ENCODE results near the gene SLC35A2.
A peak's percentile ranks its signal among the peaks of the same experiment; 100 is the strongest.

The SLC35A2 gene

DNA sequence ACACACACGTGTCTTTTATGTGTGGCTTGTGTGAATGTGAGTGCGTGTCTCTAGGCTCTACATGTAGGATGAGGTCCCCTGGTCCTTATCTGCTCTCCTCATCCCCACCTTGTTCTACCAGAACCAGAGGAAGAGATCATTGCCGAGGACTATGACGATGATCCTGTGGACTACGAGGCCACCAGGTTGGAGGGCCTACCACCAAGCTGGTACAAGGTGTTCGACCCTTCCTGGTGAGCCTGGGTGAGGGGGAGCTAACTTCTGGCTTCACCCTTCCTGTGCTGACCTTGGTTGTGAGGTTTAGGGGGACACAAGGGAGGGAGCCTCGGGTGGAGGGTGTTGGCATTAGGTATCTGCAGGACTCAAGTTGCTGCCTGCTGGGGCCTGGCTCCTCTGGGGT, 10.4 kb downstream of the SLC35A2 start:
- TF ChIP-seq, protein P1, sequence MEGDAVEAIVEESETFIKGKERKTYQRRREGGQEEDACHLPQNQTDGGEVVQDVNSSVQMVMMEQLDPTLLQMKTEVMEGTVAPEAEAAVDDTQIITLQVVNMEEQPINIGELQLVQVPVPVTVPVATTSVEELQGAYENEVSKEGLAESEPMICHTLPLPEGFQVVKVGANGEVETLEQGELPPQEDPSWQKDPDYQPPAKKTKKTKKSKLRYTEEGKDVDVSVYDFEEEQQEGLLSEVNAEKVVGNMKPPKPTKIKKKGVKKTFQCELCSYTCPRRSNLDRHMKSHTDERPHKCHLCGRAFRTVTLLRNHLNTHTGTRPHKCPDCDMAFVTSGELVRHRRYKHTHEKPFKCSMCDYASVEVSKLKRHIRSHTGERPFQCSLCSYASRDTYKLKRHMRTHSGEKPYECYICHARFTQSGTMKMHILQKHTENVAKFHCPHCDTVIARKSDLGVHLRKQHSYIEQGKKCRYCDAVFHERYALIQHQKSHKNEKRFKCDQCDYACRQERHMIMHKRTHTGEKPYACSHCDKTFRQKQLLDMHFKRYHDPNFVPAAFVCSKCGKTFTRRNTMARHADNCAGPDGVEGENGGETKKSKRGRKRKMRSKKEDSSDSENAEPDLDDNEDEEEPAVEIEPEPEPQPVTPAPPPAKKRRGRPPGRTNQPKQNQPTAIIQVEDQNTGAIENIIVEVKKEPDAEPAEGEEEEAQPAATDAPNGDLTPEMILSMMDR (IDR thresholded peaks at IDR 0.05; ENCODE audit: low read depth, low read length): no peak
- no peak overlapping the region for H3K4me3 ChIP-seq (ENCODE audit: low read depth, low read length)

DNA sequence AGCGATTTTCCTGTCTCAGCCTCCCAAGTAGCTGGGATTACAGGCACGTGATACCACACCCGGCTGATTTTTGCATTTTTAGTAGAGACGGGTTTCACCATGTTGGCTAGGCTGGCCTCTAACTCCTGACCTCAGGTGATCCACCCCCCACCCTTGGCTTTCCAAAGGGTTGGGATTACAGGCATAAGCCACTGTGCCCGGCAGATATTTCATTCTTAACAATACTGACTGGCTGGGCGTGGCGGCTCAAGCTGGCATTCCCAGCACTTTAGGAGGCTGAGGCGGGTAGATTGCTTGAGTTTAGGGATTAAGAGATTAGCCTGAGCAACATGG, 12.4 kb downstream of the SLC35A2 start:
- no peak overlapping the region for H3K4me3 ChIP-seq (ENCODE audit: low read depth, low read length)
- TF ChIP-seq, protein P1 (IDR thresholded peaks at IDR 0.05; ENCODE audit: low read depth, low read length): no peak

DNA sequence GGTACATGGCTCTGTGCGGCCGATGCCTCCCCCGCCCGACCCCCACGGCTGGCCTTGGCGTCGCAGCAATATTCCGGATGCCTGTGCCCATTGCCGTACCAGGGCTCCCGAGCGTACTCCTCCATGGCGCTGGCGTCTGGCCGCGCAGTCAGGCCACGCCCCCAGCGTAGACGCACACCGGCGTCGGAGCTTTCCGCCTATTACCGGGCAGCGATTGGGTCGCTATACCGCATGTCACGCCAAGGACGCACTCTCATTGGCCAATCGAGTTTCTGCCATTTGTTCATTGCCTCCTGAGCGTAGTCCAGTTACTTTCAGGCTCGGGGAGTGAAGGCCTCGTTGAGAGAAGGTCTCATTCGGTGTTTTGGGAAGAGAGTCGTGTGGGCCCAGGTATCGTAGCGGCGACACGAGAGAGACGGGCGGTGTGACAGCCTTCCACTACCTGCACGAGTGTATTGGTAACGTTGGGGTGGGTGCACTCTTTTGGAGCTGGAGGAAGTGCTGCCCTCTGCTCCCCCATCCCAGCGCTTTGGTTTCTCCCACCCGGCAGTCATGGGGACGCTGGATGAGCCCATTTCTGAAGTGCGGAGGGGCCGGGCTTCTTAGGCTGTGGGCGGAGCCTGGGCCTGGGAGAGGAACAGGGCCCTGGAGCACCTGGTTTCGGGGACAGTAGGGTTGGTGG, 13.7 kb downstream of the SLC35A2 start, which contains the start of the genes PQBP1 and TIMM17B:
TSS of gene PQBP1 (plus strand) at position 306 of the 682 bp plus-strand sequence. CDS start 580 bp downstream, outside the sequence.
TSS of gene TIMM17B (minus strand) at position 144 of the 682 bp plus-strand sequence. CDS start at position 125, 19 bp downstream.
- peak within 1 kb of the TSS; percentile 77 for H3K4me3 ChIP-seq (ENCODE audit: low read depth, low read length)
- TF ChIP-seq, protein P1 (IDR thresholded peaks at IDR 0.05; ENCODE audit: low read depth, low read length): no peak

DNA sequence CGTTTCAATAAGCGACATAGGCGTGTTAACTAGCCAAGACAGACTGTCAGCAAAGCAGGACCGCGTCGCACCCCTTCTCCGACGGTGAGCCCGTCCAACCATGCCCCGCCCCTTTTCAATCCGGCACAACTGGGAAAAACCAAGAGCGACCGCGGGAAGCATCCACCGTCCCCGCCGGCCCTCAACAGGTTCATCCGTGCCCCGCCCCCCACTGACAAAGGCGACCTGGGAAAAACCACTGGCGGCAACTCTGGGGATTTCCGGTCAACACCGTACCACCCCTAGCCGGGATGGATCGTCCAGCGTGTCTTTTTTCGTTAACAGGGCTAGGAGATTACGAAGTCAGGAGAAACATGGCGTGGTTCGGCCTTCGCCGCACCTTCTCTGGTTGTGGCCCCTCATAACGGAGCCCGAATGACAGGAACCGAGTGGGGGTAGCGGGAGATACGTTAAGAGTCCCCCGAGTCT, 14.3 kb downstream of the SLC35A2 start:
- peak overlapping the region; percentile 77 for H3K4me3 ChIP-seq (ENCODE audit: low read depth, low read length)
- TF ChIP-seq, protein P1 (IDR thresholded peaks at IDR 0.05; ENCODE audit: low read depth, low read length): no peak

DNA sequence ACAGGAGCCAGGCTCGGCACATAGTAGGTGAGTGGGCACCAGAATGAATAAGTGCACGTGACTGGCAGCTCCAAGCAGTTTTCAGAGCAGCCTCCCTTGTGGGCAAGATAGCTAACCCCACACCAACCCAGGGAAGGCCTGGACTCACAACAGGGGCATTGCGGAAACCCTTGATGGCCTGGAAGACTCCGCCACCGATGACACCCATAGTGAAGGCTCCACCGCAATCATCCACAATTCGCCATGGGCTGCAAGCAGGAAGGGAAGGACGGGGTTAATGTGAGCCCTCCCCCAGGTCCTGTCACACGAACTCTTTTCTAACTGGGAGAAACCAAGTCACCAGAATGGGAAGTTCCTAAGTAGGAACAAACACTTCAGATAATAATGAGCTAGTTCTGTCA, 14.8 kb downstream of the SLC35A2 start:
- H3K4me3 ChIP-seq (ENCODE audit: low read depth, low read length): peak overlapping the region; percentile 77
- TF ChIP-seq, protein P1 (IDR thresholded peaks at IDR 0.05; ENCODE audit: low read depth, low read length): no peak

DNA sequence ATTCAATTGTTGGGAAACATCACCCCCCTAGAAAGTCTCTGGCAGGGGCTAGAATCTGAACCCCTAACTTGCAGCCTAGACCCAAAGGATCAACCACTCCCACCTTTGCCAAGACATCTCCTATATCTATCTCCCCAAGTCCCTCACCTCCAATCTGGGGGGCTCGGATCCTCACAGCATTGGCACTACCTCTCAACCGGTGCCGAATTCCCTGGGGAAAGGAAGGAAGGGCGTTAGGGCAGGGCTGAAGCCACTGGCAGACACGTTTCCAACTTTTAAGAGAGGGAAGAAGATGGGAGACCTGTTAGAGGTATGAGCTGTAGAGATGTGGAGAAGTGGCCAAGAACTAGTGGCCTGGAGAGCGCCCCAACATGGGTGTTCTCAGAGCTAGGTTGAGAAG, 16.6 kb downstream of the SLC35A2 start:
- TF ChIP-seq, protein P1 (IDR thresholded peaks at IDR 0.05; ENCODE audit: low read depth, low read length): no peak
- no peak overlapping the region for H3K4me3 ChIP-seq (ENCODE audit: low read depth, low read length)

DNA sequence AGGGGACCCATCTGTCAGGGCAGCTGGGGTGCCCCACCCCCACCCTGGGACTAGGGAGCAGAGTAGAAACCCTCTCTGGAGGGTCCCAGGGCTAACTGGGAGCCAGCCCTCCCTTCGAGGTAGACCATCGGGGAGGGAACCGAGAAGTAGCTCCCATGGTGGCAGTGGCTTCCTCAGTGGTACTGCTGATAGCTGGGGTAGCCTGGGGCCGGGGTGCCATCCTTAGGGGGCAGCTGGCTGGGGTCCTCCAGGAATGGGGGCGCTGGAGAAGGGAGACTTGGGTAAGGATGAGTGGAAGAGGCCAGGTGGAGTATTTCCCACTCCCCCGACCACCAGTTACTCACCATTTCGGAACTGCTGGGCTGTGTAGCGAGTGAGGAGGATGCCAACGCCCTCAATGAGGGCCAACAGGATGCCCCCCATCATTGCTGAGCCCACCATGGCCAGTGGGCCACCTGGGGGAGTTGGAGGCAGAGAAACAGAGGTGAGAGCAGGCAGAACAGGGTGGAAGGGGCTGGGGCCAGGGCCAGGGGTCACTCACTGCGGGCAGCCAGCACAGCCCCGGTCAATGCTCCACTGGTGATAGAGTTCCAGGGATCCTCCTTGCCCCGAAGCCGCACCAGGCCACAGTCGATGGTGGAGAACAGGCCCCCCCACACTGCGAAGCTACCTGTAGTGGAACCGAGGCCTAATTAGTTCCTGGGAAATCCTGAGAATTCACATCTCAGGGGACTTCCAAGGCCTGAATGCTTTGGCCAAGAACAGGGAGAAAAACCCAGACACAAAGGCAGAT, 17.7 kb downstream of the SLC35A2 start:
- TF ChIP-seq, protein P1 (IDR thresholded peaks at IDR 0.05; ENCODE audit: low read depth, low read length): no peak
- H3K4me3 ChIP-seq (ENCODE audit: low read depth, low read length): no peak overlapping the region
